Type B pancreatic cell (in vitro differentiated cells): ENCODE data around the gene CISD3. TPM values are rescaled to one million over a fixed set of nuclear protein-coding genes. Genes with fewer than 3 reads are reported as not detected.

Experiments used
- DNase-seq: peaks from one replicate; pipeline ENCODE4 v3.0.0; 2021; ENCODE audit warnings: mixed read lengths; ENCODE audit not compliant: unreplicated experiment; ENCODE audit errors: extremely low spot score
- H3K27ac Mint-ChIP-seq: 2 replicates; pipeline ENCODE4 v1.8.0; 2021; ENCODE audit warnings: mild to moderate bottlenecking, mixed read lengths
- H3K27me3 Mint-ChIP-seq: 2 replicates; pipeline ENCODE4 v1.8.0; 2021; ENCODE audit warnings: mixed read lengths
- H3K36me3 Mint-ChIP-seq: 2 replicates; pipeline ENCODE4 v1.8.0; 2021; ENCODE audit warnings: mixed read lengths
- H3K4me1 Mint-ChIP-seq: one replicate; pipeline ENCODE4 v1.8.0; 2021; ENCODE audit warnings: mixed read lengths; ENCODE audit not compliant: unreplicated experiment
- H3K4me3 Mint-ChIP-seq: 2 replicates; pipeline ENCODE4 v1.8.0; 2021; ENCODE audit warnings: mild to moderate bottlenecking, mixed read lengths
- H3K9me3 Mint-ChIP-seq: 2 replicates; pipeline ENCODE4 v1.8.0; 2021; ENCODE audit warnings: mixed read lengths
- total RNA-seq: library from RNA; stranded (reverse); gene quantifications from 2 replicates; pipeline ENCODE4 v1.2.1, GENCODE V29; 2021; ENCODE audit warnings: low replicate concordance
- TF ChIP-seq, protein P1 (sequence below): fragments of 200-600 bp; sonication (generic); conservative IDR thresholded peaks from 2 replicates; pipeline ENCODE4 v1.5.0; 2021; ENCODE audit warnings: antibody characterized with exemption, mild to moderate bottlenecking

The CISD3 gene
- total RNA-seq, 1 donor from 2014 or later, result 12.8 TPM

DNA sequence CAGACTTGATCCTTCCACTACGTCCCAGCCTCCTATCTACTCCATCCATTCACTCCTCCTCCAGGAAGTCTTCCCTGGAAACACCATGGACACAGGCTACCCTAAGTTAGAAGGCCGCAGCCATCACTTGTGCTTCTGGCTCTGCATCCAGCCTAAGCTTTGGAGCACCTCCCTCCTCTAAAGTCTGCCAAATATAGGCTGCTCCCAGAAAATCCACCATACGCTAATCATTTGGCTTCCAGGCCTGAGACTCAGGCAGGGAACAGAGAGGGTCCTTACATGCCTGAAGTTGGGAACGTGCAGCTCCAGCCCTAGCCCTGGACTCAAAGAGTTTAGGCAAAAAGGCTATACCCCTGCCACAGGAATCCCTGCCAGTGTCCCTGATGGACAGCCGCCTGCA is 11.3 kb downstream of the CISD3 start:
- TF ChIP-seq, protein P1, sequence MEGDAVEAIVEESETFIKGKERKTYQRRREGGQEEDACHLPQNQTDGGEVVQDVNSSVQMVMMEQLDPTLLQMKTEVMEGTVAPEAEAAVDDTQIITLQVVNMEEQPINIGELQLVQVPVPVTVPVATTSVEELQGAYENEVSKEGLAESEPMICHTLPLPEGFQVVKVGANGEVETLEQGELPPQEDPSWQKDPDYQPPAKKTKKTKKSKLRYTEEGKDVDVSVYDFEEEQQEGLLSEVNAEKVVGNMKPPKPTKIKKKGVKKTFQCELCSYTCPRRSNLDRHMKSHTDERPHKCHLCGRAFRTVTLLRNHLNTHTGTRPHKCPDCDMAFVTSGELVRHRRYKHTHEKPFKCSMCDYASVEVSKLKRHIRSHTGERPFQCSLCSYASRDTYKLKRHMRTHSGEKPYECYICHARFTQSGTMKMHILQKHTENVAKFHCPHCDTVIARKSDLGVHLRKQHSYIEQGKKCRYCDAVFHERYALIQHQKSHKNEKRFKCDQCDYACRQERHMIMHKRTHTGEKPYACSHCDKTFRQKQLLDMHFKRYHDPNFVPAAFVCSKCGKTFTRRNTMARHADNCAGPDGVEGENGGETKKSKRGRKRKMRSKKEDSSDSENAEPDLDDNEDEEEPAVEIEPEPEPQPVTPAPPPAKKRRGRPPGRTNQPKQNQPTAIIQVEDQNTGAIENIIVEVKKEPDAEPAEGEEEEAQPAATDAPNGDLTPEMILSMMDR, result no peak
- no peak overlapping the region for H3K4me3 Mint-ChIP-seq
- no peaks in the 10 kb centered on the region for H3K9me3 Mint-ChIP-seq
- peaks cover 48% of the 10 kb centered on the region for H3K4me1 Mint-ChIP-seq
- no peaks in the 10 kb centered on the region for H3K27me3 Mint-ChIP-seq
- no peak for DNase-seq
- no peak overlapping the region for H3K27ac Mint-ChIP-seq
- H3K36me3 Mint-ChIP-seq, result peaks cover 4% of the 10 kb centered on the region

DNA sequence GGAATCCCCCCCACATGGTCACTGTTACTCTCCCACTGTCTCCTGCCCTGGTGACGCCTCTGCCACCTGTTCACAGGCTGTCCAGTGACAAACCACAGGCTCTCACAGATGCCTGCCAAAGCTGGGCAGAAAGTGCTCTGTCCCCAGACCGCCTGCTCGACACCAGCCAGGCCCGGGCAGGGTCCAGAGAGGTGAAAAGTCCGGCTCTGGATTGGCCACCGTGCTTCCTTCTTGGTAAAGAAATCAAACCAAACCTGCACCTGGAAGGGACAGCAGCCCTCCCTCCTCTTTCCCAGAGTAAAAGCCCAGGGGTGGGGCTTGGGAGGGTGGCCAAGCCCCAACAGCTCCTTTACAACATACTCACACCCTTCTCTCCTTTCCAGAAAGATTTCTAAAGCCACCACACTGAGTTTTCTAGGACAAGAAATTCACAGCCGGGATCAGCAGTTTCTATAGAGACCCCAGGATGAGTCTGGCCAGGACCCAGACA is 11.8 kb downstream of the CISD3 start:
- TF ChIP-seq, protein P1, result no peak
- DNase-seq, result no peak
- Mint-ChIP-seq H3K36me3 (peaks cover 4% of the 10 kb centered on the region), H3K27me3 (no peaks in the 10 kb centered on the region), H3K4me3 (peak overlapping the region; percentile 72), H3K9me3 (no peaks in the 10 kb centered on the region), H3K4me1 (peaks cover 50% of the 10 kb centered on the region), H3K27ac (peak overlapping the region; percentile 81)

DNA sequence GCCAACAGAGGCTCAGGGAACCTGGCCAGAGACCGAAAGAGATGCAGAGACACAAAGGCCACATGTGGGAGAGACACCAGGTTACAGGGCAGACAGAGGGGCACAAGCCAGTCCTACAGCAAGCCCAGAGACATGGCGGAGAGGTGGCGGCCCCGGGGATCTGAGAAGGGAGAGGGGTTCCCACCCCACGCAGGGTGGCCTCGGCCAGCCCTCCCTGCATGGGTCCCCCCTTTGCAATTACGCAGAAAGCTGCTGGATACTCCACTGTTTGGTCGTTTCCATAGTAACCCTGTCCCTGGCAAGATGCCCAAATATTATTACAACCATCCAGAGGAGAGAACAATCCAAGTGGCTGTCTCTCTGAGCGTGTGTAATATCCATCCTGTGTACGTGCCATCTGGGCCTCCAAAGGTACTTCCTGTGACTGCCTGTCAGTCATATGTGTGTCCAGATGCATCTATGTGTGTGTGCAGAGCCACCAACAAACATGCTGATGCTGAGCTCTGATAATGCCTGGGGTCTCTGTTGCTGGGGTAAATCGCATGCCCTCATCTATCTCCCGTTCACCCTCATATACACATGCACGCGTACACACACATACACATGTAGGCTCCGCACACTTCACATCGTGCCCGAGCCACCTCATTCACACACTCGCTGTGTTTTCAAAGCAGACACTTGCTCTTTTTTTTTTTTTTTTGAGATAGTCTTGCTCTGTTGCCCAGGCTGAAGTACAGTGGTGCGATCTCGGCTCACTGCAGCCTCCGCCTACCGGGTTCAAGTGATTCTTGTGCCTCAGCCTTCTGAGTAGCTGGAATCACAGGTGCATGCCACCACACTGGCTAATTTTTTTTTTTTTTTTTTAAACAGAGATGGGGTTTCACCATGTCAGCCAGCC is 12.5 kb downstream of the CISD3 start:
- Mint-ChIP-seq H3K9me3 (no peaks in the 10 kb centered on the region), H3K27ac (peak overlapping the region; percentile 81), H3K36me3 (peaks cover 4% of the 10 kb centered on the region), H3K4me3 (peak overlapping the region; percentile 72), H3K27me3 (no peaks in the 10 kb centered on the region), H3K4me1 (peaks cover 50% of the 10 kb centered on the region)
- TF ChIP-seq, protein P1, result no peak
- no peak for DNase-seq

DNA sequence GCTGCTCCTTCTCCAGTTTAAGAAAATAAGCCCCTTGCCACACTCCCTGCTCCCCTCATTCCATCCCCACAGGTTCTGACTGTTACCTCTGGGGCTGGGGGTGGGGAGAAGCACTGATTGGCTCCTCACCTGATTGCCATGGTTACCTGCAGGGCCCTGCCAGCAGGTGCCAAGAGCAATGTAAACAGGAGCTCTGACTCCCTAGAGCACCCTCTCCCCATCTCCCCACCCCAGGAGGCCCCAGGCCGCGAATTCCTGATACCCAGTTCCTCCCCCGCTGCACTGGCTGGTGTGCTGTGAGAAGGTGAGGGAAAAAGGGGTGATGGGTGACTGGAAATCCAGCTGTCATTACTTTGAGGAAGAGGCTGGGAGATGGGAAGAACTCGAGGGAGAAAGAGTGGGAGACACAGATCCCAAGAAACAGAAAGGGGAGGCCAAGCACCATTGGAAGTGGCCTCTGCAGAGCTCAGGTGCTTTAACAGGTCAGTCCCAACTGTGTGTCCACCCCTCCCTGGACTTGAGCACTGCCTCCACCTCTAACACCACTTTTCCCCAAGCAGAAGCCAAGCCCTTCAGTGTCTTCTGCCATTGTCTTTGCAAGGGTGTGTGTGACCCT is 13.5 kb downstream of the CISD3 start:
- Mint-ChIP-seq H3K27me3 (no peaks in the 10 kb centered on the region), H3K36me3 (no peaks in the 10 kb centered on the region), H3K4me1 (peaks cover 47% of the 10 kb centered on the region), H3K9me3 (no peaks in the 10 kb centered on the region), H3K4me3 (peak overlapping the region; percentile 62), H3K27ac (peak overlapping the region; percentile 56)
- TF ChIP-seq, protein P1, result no peak
- no peak for DNase-seq

DNA sequence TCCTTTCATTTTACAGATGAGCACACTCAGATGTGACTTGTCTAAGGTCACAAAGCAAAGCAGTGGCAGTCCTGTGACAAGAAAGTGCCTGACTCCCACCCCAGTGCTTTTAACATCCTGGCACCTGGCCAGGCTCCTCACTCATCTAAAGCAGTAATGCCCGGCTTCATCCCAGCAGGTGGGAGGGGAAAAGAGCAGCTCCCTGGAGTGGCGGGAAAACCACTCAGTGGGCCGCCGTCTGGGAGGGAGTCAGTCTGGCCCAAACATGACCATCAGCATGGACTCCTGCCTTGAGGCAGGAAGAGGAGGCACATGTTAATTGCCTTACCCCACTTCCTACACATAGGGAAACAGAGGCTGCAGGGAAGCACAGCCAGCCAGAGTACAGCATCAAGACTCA is 15.4 kb downstream of the CISD3 start:
- H3K36me3 Mint-ChIP-seq, result no peaks in the 10 kb centered on the region
- H3K4me1 Mint-ChIP-seq, result peaks cover 47% of the 10 kb centered on the region
- peak overlapping the region; percentile 80 for H3K27ac Mint-ChIP-seq
- DNase-seq, result no peak
- peak overlapping the region; percentile 89 for H3K4me3 Mint-ChIP-seq
- no peaks in the 10 kb centered on the region for H3K27me3 Mint-ChIP-seq
- no peaks in the 10 kb centered on the region for H3K9me3 Mint-ChIP-seq
- TF ChIP-seq, protein P1, result no peak
